ENCODE results near the gene UNC79.

GRCh38 chr14:93727039-93727740, 296.5 kb downstream of the UNC79 start:
- no peak for TF ChIP-seq NFYA (IDR thresholded peaks at IDR 0.05; ENCODE audit: borderline replicate concordance, low read depth, low read length)
- TF ChIP-seq CREM (IDR thresholded peaks at IDR 0.05; ENCODE audit: low read depth) = no peak
- no peak for TF ChIP-seq SUPT20H (IDR thresholded peaks at IDR 0.05; ENCODE audit: borderline replicate concordance, control insufficient read depth, low read depth, low read length)
- TF ChIP-seq MAX (IDR thresholded peaks at IDR 0.05; ENCODE audit: low read depth, low read length) = no peak
- no peak for TF ChIP-seq YY1 (IDR thresholded peaks at IDR 0.05; ENCODE audit: low read depth, low read length)
- TF ChIP-seq SUZ12 (IDR thresholded peaks at IDR 0.05; ENCODE audit: unreplicated experiment) = no peak
- TF ChIP-seq CTCF (IDR thresholded peaks at IDR 0.05 in 2 of 3, conservative IDR thresholded peaks at IDR 0.05 in 1 of 3; ENCODE audit: control insufficient read depth in 2 of 3, extremely low read depth in 1 of 3, insufficient read depth in 1 of 3, low read depth in 3 of 3, low read length in 3 of 3) = no peak
- TF ChIP-seq HDAC2 (IDR thresholded peaks at IDR 0.05) = no peak
- TF ChIP-seq E2F8 (IDR thresholded peaks at IDR 0.05; ENCODE audit: low read depth, partially characterized antibody) = no peak
- no peak for TF ChIP-seq ETV6 (conservative IDR thresholded peaks at IDR 0.05 in 1 of 2, IDR thresholded peaks at IDR 0.05 in 1 of 2; ENCODE audit: borderline replicate concordance in 1 of 2, low read depth in 1 of 2)
- TF ChIP-seq ATF3 (IDR thresholded peaks at IDR 0.05; ENCODE audit: borderline replicate concordance, extremely low read depth, low read depth, low read length) = no peak
- TF ChIP-seq USF1 (IDR thresholded peaks at IDR 0.05; ENCODE audit: borderline replicate concordance, extremely low read length, insufficient read depth, low read depth, low read length) = no peak
